SK-N-SH treated with all-trans-retinoic acid at 6 μM for 48 hours (cell line): Measurements from ENCODE around the gene DBF4B.

Source experiments
- ATAC-seq: fragments of 200-7000 bp; cut with Tn5 transposase; 3 replicates; pipeline ENCODE4 v1.9.1; 2020; ENCODE audit warnings: mild to moderate bottlenecking, moderate library complexity
- ARNTL ChIP-seq: fragments of 450-650 bp; formaldehyde crosslinking; IDR thresholded peaks from 2 replicates; pipeline ENCODE4 v1.5.0; 2020; ENCODE audit warnings: low read depth, mild to moderate bottlenecking, moderate library complexity, borderline replicate concordance
- CREB5 ChIP-seq: fragments of 250-450 bp; sonication (Bioruptor Pico); IDR thresholded peaks from 2 replicates; pipeline ENCODE4 v1.5.1; 2020; ENCODE audit warnings: low read depth, mild to moderate bottlenecking, moderate library complexity
- CSDC2 ChIP-seq: fragments of 250-450 bp; sonication (Bioruptor Pico); IDR thresholded peaks from 2 replicates; pipeline ENCODE4 v1.5.0; 2020; ENCODE audit warnings: mild to moderate bottlenecking, moderate library complexity
- ESRRG ChIP-seq: fragments of 250-450 bp; sonication (Bioruptor Pico); IDR thresholded peaks from 2 replicates; pipeline ENCODE4 v1.6.1; 2021; ENCODE audit warnings: mild to moderate bottlenecking
- GLIS3 ChIP-seq: fragments of 250-450 bp; sonication (Bioruptor Pico); IDR thresholded peaks from 2 replicates; pipeline ENCODE4 v1.5.0; 2020; ENCODE audit warnings: mild to moderate bottlenecking, moderate library complexity
- ISL1 ChIP-seq: fragments of 250-450 bp; sonication (Bioruptor Pico); IDR thresholded peaks from 2 replicates; pipeline ENCODE4 v2.1.2; 2022; ENCODE audit warnings: mild to moderate bottlenecking, moderate library complexity
- OSR1 ChIP-seq: fragments of 250-450 bp; sonication (Bioruptor Pico); IDR thresholded peaks from 2 replicates; pipeline ENCODE4 v1.8.0; 2022; ENCODE audit warnings: moderate library complexity, mild to moderate bottlenecking, inconsistent platforms
- TCF4 ChIP-seq: fragments of 250-450 bp; sonication (Bioruptor Pico); IDR thresholded peaks from 2 replicates; pipeline ENCODE4 v1.8.0; 2021; ENCODE audit warnings: mild to moderate bottlenecking, moderate library complexity, borderline replicate concordance
- TOX ChIP-seq: fragments of 250-450 bp; sonication (Bioruptor Pico); IDR thresholded peaks from 2 replicates; pipeline ENCODE4 v1.8.0; 2021; ENCODE audit warnings: mild to moderate bottlenecking, moderate library complexity, borderline replicate concordance
- TSHZ2 ChIP-seq: fragments of 250-450 bp; sonication (Bioruptor Pico); IDR thresholded peaks from 2 replicates; pipeline ENCODE4 v1.5.0; 2020; ENCODE audit warnings: mild to moderate bottlenecking, moderate library complexity
- ZC3H10 ChIP-seq: fragments of 250-450 bp; sonication (Bioruptor Pico); IDR thresholded peaks from 2 replicates; pipeline ENCODE4 v1.5.1; 2021; ENCODE audit warnings: mild to moderate bottlenecking, moderate library complexity
- ZFP3 ChIP-seq: fragments of 250-450 bp; sonication (Bioruptor Pico); IDR thresholded peaks from 2 replicates; pipeline ENCODE4 v1.5.0; 2020; ENCODE audit warnings: mild to moderate bottlenecking, moderate library complexity
- ZNF70 ChIP-seq: fragments of 450-650 bp; formaldehyde crosslinking; IDR thresholded peaks from 2 replicates; pipeline ENCODE4 v1.5.0; 2020; ENCODE audit warnings: mild to moderate bottlenecking, moderate library complexity
- TF ChIP-seq, protein P1 (sequence below): fragments of 250-450 bp; sonication (Bioruptor Pico); IDR thresholded peaks from 2 replicates; pipeline ENCODE4 v1.8.0; 2020; ENCODE audit warnings: mild to moderate bottlenecking, moderate library complexity, borderline replicate concordance
- TF ChIP-seq, protein P2 (sequence below): fragments of 250-450 bp; sonication (Bioruptor Pico); IDR thresholded peaks from 2 replicates; pipeline ENCODE4 v1.8.0; 2021; ENCODE audit warnings: low read depth, mild to moderate bottlenecking, moderate library complexity, borderline replicate concordance

DBF4B gene

GRCh38 chr17:44757045-44757917, 48.8 kb downstream of the DBF4B start:
- TF ChIP-seq ZNF70 (no peak), ZFP3 (no peak), TOX (CRISPR knock-in tag) (no peak)
- TF ChIP-seq, all 23 proteins: peak for 0
- no peak for ATAC-seq

GRCh38 chr17:44757918-44758413, 49.5 kb downstream of the DBF4B start:
- no peak for ATAC-seq
- TF ChIP-seq, protein P1, sequence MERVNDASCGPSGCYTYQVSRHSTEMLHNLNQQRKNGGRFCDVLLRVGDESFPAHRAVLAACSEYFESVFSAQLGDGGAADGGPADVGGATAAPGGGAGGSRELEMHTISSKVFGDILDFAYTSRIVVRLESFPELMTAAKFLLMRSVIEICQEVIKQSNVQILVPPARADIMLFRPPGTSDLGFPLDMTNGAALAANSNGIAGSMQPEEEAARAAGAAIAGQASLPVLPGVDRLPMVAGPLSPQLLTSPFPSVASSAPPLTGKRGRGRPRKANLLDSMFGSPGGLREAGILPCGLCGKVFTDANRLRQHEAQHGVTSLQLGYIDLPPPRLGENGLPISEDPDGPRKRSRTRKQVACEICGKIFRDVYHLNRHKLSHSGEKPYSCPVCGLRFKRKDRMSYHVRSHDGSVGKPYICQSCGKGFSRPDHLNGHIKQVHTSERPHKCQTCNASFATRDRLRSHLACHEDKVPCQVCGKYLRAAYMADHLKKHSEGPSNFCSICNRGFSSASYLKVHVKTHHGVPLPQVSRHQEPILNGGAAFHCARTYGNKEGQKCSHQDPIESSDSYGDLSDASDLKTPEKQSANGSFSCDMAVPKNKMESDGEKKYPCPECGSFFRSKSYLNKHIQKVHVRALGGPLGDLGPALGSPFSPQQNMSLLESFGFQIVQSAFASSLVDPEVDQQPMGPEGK (CRISPR knock-in tag): no peak
- TF ChIP-seq TOX (CRISPR knock-in tag) (no peak), ZNF70 (no peak)

- TF ChIP-seq ZC3H10 (CRISPR knock-in tag) (no peak), OSR1 (CRISPR knock-in tag) (no peak), ARNTL (CRISPR knock-in tag) (no peak), ZNF70 (no peak), ISL1 (CRISPR knock-in tag) (no peak), TCF4 (CRISPR knock-in tag) (no peak), TOX (CRISPR knock-in tag) (no peak), CREB5 (CRISPR knock-in tag) (no peak)
- TF ChIP-seq, protein P2, sequence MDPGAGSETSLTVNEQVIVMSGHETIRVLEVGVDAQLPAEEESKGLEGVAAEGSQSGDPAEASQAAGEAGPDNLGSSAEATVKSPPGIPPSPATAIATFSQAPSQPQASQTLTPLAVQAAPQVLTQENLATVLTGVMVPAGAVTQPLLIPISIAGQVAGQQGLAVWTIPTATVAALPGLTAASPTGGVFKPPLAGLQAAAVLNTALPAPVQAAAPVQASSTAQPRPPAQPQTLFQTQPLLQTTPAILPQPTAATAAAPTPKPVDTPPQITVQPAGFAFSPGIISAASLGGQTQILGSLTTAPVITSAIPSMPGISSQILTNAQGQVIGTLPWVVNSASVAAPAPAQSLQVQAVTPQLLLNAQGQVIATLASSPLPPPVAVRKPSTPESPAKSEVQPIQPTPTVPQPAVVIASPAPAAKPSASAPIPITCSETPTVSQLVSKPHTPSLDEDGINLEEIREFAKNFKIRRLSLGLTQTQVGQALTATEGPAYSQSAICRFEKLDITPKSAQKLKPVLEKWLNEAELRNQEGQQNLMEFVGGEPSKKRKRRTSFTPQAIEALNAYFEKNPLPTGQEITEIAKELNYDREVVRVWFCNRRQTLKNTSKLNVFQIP: no peak
- peak; percentile 49 for ATAC-seq
These were observed 50.1 kb downstream of the DBF4B start, which contains the start of gene ADAM11 for GRCh38 chr17:44758414-44759085. TSS of gene ADAM11 (plus strand) at chr17:44758988. CDS start at chr17:44759200, 212 bp downstream.

DNA sequence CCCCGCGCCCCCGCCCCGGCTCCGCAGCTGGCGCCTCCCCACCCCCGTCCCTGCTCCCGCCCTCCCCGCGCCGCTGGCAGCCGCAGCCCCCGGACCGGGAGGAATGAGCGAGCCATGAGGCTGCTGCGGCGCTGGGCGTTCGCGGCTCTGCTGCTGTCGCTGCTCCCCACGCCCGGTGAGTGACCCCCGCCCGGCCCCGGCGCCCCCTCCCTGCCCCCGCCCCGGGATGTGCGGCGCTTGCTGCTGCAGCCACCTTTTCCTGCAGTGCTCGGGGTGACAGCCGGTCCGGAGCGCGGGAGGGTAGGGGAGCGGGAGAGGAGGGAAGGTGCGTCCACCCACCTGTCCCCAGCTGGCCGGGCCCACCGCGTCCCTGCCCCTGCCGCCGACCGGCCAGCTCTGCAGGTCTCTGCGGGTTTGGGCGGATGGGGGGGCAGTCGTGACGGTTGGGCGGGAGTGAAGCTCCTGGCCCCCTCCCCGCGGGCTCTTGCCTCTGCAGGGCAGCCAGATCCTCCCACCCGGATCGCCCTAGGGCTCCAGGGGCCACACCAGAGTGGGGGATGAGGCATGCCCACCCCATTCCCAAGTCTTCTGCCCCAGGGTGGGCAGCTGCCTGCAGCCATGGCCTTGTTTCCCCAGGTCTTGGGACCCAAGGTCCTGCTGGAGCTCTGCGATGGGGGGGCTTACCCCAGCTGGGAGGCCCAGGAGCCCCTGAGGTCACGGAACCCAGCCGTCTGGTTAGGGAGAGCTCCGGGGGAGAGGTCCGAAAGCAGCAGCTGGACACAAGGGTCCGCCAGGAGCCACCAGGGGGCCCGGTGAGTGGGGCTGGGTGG, 50.8 kb downstream of the DBF4B start:
- ATAC-seq: peak; percentile 33
- TF ChIP-seq TSHZ2 (CRISPR knock-in tag): no peak
- TF ChIP-seq, protein P2: no peak
- TF ChIP-seq OSR1 (CRISPR knock-in tag): no peak
- TF ChIP-seq, protein P1 (CRISPR knock-in tag): no peak
- no peak for TF ChIP-seq GLIS3
- no peak for TF ChIP-seq ZFP3
- TF ChIP-seq TOX (CRISPR knock-in tag): no peak
- no peak for TF ChIP-seq ZC3H10 (CRISPR knock-in tag)
- no peak for TF ChIP-seq ESRRG (CRISPR knock-in tag)
- TF ChIP-seq ISL1 (CRISPR knock-in tag): no peak
- no peak for TF ChIP-seq CSDC2 (CRISPR knock-in tag)
- TF ChIP-seq CREB5 (CRISPR knock-in tag): no peak
